GM18517 (cell line): ENCODE measurements around the gene JAKMIP2.

ENCODE experiments used
- ATAC-seq: cut with Tn5 transposase; IDR thresholded peaks from one replicate; pipeline ENCODE4 v1.9.1; 2021; ENCODE audit warnings: mild to moderate bottlenecking, moderate library complexity; ENCODE audit not compliant: unreplicated experiment

JAKMIP2 gene

DNA sequence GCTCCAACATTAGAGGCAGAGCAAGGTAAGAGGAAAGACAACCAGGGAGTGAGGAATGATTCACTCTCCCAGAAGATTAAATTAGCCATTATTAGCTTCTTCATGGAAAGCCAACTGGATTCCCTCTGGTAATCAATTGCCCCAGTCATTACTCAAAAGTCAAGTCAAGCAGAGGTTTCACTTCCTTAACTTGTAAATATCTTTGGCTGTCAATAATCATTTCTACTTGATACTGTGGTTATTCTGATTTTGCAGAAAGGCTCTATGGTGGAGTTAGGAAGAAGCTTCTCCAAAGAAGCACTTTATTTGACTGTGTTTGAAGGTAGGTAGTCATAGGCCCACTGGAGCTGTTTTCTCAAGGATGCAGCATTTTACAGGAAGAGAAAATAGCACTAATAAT is 78.0 kb downstream of the JAKMIP2 start:
- ATAC-seq: no peak

DNA sequence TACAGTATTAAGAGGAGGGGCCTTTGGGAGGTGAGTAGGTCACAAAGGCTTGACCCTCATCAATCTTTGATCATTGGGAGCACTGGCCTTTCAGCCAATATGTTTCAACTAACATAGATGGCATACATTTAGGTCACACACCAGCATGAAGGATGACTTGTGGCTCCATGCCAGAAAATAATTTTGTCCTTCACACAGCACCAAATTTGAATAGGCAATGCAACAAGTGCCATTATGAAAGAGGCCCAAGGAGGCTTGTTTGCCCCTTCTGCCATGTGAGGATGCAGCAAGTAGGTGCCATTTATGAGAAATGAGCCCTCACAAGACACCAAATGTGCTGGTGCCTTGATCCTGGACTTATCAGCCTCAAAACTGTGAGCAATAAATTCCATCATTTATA is 81.1 kb downstream of the JAKMIP2 start:
- ATAC-seq: no peak

DNA sequence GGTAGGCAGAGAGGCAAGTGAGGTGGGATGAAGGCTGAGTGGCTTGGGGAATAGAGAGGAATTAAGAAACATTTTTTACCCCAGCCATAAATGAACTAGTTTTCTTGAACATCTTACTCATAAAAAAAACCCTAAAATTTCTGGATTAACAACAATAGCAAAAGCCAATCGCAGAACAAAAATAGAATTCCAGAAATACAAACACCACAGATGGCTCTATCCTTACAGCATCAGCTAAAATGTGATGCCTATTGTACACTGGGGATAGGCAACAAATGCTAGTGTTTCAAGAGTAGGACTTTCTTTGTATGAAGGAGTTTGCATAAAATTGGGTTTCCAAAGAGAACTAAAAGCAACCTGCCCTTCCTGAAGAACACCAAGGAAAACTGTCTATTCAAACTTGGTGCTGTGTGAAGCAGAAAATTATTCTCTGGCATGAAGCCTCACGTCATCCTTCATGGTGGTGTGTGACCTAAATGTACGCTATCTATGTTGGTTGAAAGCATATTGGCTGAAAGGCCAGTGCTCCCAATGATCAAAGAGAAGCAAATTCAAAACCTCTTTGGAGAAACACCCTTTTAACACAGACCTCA is 82.9 kb downstream of the JAKMIP2 start:
- ATAC-seq: no peak

DNA sequence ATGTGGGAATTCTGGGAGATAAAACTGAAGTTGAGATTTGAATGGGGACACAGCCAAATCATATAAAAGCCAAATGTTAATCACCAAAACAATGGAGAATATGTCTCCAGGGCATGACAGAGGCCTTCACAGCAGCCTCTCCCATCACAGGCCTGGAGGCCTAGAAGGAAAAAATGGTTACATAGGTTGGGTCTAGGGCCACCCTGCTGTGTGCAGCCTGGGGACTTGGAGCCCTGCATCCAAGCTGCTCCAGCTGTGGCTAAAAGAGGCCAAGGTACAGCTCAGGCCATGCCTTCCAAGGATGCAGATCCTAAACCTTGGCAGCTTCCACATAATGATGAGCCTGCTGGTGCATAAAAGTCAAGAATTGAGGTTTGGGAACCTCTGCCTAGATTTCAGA is 85.1 kb downstream of the JAKMIP2 start:
- no peak for ATAC-seq

DNA sequence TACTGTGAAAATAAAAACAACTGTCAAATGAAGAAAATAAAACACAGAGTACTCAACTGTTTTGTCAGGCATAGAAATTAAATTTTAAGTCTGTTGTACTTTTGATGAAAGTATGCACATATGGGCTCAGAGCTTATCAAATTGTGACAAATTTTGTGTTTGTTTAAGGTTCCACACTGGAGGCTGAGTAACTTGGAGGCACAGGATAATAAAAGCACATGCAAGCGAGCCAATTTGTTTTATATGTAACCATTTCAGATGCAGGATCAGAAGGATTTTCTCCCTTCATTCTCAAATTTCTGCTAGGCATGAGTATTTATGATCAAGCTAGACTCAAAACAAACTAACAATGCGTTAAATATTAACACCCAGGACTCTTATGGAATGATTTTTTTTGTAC is 87.8 kb downstream of the JAKMIP2 start:
- no peak for ATAC-seq

DNA sequence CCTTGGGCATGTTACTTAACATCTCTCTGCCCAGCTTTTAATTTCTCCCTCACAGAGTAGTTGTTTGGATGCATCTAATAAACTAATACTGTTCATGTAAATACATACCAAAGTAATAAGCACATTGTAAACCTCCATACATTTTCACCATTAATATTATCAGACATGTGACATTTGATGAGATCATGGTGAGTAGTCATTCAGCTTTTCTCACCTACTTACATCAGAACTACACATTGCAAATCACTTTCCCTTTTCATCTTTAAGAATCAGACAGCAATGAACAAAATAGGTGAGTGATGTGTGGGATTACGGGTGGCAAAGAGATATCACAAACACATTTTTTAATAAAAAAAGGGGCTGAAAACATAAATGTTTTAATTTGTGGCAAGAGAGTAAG is 89.3 kb downstream of the JAKMIP2 start:
- no peak for ATAC-seq

DNA sequence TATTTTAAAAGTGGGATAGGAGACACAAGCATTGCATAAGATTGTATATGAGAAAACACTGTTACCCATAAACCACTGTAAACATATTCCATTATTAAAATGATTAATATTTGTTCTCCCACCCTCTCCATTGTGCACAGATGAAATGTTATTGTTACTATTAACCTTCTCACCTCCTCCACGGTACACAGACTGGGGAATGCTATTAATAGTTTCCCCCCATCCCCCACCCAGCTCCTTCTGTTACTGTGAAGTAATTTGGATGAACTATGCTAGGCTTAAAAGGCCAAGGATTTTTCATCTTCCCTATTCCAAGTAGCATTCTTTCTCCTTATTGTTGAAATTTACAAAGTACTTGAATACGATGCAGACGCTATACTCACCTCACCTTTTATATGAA is 91.4 kb downstream of the JAKMIP2 start:
- ATAC-seq: no peak

DNA sequence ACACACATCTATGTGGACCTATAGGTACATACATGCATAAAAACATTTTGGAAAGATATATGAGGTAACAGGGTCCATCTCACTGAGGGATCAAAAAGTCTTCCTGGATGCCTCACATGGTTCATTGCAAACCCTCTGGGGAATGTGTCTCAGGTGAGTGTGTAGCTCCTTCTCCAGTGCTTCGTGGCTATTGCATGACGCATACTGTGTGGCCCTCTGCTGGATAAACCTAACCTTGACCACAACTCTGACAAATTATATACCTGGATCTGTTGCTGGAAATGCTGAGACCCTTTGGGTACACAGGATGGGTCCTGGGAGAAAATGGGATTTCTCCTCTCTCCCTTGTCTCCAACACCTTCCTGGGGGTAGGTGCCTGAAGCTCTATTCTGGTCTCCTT is 91.9 kb downstream of the JAKMIP2 start:
- ATAC-seq: no peak

DNA sequence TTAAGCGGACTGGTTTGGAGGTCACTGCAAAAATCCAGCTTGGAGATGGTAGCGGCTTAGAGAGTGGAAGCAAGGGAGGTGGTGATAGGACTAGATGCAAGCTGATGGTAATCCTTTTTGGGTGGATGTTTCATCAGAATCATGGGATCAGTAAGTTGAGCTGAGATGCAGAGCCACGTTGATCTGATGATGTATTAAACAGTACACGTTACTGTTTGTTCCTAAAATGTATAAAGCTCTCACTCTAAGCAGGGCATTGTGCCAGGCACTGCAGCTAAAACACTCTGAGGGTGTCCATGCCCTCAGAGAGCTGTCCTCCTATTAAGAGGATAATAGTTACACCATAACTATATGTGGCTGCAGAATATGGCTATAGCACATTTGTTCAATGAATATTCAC is 93.1 kb downstream of the JAKMIP2 start:
- no peak for ATAC-seq

DNA sequence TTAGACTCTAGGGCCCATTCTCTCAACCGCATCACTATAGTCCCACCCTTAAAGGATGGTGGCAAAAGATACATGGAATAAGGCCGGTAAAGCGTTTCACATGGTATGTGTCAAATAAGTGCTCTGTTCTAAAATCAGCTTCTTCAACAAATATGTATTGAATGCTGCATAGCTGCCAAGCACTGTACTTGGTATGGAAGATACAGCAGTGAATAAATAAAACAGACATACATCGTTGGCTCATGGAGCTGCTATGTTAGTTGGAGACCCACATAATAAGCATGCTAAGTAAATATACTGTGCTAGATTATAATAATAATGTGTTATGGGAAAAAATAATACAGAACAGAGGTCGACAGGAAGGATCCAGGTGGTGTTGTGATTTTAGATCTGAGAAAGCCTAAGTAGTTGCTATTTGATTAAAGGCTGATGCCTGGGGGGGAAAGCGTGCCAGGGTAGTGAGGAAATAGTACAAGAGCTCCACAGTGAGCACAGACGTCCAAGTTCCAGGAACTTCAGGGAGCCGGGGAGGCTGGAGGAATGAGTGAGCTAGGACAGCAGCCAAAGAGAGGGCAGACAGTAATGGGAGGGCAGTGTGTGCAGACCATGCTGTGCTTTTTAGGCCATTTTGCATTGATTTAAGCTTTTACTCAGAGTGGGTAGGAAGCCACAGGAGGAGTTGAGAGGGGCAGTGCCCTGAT is 93.7 kb downstream of the JAKMIP2 start:
- ATAC-seq: no peak

DNA sequence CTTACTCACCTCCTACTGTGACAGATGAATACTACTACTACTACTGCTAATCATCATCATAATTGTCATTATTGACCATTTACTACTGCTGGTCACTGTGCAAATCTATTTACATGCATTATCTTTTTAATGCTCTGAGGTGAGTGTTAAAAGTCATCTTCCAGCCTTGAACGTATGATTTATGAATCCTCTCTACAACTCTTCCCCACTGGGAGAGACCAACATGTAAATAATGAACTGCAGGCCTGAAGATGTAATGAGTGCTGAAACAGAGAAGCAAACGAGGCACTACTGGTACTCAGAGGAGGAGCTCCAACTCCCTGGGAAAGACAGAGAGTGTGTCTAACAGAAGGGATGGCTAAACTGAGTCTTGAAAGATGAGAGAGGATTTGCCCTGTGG is 95.4 kb downstream of the JAKMIP2 start:
- ATAC-seq: no peak

DNA sequence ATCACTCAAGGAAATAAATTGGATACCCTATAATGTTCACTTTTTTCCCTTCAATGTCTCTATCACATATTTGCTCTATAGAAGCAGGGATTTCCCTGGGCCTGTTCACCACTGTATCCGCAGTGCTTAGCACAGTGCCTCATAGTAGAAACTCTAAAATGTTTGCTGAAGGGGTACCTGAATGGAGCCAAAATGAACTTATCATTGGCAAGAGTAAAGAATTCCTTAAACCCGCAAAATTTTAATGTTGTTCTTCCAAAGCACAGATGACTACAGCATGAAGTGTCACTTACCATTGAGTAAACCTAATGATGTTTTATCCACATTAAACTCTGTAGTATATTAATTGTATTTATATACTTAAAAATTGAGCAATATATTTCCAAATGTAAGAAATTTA is 96.1 kb downstream of the JAKMIP2 start:
- no peak for ATAC-seq

DNA sequence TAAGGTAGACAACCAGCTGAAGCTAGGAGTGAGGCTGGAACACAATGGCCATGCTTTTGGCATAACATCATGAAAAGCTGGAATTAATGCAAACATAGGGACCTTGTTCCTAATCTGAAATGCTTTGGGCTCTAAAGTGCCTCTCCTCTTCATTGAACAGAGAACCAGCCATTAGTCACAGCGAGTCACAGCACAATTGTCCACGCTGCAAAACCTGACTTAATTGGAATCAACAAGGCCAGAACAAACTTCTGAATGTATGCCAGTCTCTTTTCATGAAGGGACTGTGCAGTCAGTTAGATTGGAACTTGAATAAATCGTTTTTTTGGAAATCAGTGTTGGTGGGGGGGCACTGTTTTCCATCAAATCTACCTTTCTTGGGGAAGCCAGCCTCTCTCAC is 96.5 kb downstream of the JAKMIP2 start:
- ATAC-seq: no peak

DNA sequence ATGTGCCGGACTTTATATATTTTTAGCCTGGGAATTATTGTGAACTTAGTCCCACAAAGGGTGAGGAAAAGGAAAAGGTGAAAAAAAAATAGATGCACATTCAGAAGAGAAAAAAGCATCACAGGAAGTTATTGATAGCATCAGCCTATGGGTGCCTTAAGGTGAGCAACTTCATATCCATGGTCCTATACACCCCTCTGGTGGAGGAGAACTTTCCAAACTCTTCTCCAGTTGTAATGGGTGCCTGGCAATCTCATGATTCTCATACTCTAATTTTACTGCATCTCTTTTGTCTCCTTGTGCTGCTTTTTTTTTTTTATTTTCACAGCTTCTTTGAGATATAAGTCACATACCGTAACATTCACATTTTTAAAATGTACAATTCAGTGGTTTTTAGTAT is 107.4 kb downstream of the JAKMIP2 start:
- no peak for ATAC-seq

DNA sequence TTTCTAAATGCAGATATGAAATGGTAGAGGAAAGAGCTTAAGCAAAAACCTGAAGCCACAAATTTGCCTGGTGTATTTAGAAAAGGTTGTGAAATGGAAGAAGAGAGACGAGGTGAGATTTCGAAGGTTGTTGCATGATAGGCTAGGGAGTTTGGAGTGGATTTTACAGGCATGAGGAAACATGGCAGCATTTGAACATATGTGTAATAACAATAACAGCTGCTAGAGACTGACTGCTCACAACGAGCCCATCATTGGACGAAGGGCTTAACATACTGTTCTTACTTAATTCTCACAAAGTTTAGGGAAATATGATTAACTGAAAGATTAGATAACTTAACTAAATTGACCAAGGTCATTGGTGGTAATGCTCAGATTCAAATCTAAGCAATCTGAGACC is 108.1 kb downstream of the JAKMIP2 start:
- no peak for ATAC-seq

DNA sequence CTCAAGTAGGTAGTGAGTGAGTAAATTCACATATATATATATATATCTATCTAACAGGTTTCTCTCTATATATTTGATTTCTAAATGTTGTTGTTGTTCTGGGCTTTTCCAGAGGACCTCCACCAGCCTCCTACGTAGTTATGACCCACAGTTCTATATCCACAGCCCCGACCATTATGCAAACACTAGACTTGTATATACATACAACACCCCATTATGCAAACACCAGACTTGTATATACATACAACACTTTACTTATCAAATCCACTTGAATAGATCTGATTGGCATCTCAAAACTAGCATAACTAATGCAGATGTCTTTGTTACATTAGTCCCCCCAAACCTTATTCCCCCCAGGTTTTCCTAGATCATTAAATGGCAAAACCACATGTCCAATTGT is 108.7 kb downstream of the JAKMIP2 start:
- no peak for ATAC-seq

DNA sequence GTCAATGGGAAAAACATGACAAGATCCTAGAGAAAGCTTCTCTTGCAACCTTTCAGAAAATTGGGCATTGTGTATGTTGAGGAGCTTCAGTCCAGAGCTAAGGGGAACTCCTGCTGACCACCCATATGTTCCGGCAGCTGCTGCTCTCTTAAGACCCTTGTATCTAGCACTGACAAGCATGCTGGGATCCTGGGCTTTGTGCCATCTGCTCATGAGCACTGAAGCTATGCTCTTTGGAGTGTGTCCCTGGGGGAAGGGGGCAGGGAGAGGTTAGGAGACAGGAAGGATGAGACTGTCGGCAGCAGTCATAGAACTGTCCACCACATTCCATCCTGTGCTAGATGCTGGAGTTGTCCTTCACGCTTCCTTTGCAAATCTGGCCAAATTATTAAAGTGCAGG is 109.3 kb downstream of the JAKMIP2 start:
- ATAC-seq: no peak

DNA sequence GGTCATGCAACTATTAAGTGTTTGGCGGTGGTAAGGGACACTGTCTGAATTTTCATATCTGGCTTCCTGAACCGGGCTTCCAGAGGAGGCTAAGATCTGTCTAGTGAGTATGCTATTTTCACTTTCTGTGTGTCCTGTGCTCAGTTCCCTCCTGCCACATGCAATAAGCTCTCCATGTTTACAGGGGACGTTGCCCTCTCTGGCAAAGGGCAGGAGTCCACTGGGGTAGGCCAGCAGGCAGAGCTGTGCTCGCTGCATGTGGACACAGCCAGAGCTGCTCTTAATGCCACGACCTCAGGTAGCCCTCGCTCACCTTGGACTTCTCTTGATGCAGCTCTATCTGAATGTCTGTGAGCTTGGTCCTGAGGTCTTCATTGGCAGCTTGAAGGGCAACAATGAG is 111.2 kb downstream of the JAKMIP2 start:
- no peak for ATAC-seq

DNA sequence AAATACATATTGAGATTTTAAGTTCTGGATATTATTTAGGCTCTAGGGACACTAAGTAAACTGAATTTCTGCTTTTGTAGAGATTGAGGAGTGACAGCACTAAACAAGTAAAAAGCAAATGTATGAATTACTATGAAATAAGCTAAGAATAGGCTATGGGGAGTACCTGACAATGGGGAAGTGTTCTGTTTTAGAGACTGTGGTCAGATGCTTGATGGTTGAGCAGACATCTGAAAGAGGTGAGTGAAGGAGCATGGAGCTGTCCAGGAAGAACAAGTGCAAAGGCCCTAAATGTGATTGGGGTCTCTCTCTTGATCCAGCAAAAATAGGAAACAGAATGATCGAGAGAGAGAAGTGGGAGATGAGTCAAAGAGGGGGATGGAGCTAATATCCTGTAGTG is 111.7 kb downstream of the JAKMIP2 start:
- no peak for ATAC-seq

DNA sequence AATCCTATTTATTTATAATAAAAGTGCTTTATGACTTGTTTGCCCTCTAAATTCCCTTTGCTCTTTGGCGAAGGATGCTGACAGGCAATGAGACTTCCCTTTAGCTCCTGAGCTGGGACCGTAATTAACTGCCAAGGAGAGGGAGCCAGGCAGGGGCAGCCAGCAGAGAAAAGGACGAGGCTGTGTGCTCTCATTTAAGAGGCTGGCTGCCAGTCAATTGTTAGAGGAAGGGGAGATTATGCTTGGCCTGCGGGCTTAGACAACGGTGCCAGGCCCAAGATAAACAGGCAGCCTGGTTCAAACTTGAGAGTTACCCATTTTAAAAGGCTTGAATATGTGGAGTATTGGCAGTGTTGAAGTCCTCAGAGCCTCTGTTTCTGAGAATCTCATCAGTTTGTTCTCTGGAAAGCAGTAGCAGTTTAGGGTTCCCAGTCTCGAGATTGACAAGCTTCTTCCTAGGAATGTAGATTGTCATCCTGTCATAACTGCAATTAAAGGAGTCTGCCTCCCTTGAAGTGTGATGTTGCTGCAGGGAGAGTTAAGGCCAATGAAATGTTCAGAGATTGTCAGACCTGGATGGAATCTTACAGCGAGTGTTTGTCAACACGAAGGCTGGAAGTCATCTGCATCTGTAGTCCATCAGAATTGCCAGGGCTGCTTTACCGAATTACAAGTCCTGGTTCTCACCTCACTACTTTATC is 113.2 kb downstream of the JAKMIP2 start:
- no peak for ATAC-seq

DNA sequence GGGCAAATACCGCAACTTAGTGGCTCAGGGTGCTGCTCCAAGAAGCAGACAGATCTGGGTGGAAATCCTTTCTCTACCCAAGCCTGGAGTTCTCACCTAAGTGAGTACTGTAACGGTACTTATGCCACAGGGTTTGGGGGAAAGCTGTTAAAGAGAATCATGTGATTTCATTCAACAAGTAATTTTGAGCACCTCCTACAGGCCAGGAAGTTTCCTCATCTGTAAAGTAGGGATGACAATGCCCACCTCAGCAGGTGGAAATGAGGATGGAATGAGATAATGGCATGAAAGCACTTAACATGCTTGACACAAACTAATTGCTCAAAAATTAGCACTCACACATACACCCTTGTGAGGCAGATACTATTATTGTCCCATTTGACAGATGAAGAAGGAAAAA is 114.1 kb downstream of the JAKMIP2 start:
- no peak for ATAC-seq

DNA sequence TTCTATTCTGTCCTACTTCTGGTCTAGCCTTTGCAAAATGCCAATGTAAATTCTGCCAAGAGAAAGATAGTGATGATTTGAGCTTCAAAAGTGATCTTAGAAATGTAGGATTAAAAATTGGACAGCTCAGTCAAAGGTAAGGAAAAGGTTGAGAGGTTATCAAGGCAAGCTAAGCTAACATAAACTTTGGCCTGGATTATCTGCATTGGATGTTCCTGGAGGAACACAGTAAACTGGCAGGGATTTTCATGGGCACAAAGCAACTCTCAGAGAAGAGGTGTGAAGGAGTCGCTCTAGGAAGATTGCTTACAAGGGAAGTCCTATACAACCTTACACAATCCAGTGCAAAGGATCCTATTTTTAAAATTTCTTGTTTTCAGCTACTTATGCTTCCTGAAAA is 115.2 kb downstream of the JAKMIP2 start:
- no peak for ATAC-seq

DNA sequence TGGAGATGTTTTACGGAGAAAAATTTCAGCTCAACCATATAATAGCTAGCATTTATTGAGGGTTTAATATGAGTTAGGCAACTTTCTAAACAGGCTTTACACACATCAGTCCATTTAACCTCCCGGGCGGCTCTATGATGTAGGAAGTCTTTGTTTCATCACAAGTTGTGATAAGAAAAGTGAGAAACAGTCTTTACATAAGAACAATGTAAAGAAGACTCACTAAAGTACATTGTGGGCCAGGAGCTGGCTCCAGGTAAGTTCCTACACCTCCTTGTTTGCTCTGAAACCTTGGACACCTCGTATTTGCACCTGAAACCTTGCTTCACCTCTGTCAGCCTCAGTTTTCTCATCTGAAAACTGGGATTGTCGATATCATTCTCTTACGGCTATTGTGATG is 116.1 kb downstream of the JAKMIP2 start:
- no peak for ATAC-seq
